Type B pancreatic cell (in vitro differentiated cells): ENCODE data around the gene COL4A6. TPM values are rescaled to one million over a fixed set of nuclear protein-coding genes. Genes with fewer than 3 reads are reported as not detected.

Experiments
- DNase-seq: peaks from one replicate; pipeline ENCODE4 v3.0.0; 2021; ENCODE audit warnings: mixed read lengths; ENCODE audit not compliant: unreplicated experiment; ENCODE audit errors: extremely low spot score
- H3K27ac Mint-ChIP-seq: 2 replicates; pipeline ENCODE4 v1.8.0; 2021; ENCODE audit warnings: mild to moderate bottlenecking, mixed read lengths
- H3K27me3 Mint-ChIP-seq: 2 replicates; pipeline ENCODE4 v1.8.0; 2021; ENCODE audit warnings: mixed read lengths
- H3K36me3 Mint-ChIP-seq: 2 replicates; pipeline ENCODE4 v1.8.0; 2021; ENCODE audit warnings: mixed read lengths
- H3K4me1 Mint-ChIP-seq: one replicate; pipeline ENCODE4 v1.8.0; 2021; ENCODE audit warnings: mixed read lengths; ENCODE audit not compliant: unreplicated experiment
- H3K4me3 Mint-ChIP-seq: 2 replicates; pipeline ENCODE4 v1.8.0; 2021; ENCODE audit warnings: mild to moderate bottlenecking, mixed read lengths
- H3K9me3 Mint-ChIP-seq: 2 replicates; pipeline ENCODE4 v1.8.0; 2021; ENCODE audit warnings: mixed read lengths
- total RNA-seq: library from RNA; stranded (reverse); gene quantifications from 2 replicates; pipeline ENCODE4 v1.2.1, GENCODE V29; 2021; ENCODE audit warnings: low replicate concordance
- TF ChIP-seq, protein P1 (sequence below): fragments of 200-600 bp; sonication (generic); conservative IDR thresholded peaks from 2 replicates; pipeline ENCODE4 v1.5.0; 2021; ENCODE audit warnings: antibody characterized with exemption, mild to moderate bottlenecking

The COL4A6 gene
- total RNA-seq, 1 donor from 2014 or later = 51.7 TPM

DNA sequence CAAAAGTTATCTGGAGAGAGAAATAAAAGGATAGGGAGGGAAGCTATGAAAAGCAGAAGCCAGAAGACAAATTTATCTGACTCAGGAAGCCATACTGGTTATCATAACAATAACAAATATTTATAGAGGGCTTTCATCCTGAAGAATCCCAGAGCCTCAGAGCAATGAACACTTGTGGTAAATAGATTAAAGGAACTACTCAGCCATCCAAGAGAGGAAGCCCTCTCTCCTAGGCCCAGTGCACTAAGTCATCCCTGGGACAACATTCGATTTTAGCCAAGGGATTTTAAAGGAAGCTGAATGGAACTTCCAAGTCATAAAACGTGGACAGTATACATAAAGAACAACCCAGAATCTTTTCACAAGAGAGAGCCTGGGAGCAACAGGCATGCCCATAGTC, 76.9 kb downstream of the COL4A6 start:
- no peaks in the 10 kb centered on the region for H3K27me3 Mint-ChIP-seq
- no peak overlapping the region for H3K4me3 Mint-ChIP-seq
- peak overlapping the region; percentile 25 for H3K27ac Mint-ChIP-seq
- peaks cover 5% of the 10 kb centered on the region for H3K9me3 Mint-ChIP-seq
- peaks cover 4% of the 10 kb centered on the region for H3K36me3 Mint-ChIP-seq
- TF ChIP-seq, protein P1, sequence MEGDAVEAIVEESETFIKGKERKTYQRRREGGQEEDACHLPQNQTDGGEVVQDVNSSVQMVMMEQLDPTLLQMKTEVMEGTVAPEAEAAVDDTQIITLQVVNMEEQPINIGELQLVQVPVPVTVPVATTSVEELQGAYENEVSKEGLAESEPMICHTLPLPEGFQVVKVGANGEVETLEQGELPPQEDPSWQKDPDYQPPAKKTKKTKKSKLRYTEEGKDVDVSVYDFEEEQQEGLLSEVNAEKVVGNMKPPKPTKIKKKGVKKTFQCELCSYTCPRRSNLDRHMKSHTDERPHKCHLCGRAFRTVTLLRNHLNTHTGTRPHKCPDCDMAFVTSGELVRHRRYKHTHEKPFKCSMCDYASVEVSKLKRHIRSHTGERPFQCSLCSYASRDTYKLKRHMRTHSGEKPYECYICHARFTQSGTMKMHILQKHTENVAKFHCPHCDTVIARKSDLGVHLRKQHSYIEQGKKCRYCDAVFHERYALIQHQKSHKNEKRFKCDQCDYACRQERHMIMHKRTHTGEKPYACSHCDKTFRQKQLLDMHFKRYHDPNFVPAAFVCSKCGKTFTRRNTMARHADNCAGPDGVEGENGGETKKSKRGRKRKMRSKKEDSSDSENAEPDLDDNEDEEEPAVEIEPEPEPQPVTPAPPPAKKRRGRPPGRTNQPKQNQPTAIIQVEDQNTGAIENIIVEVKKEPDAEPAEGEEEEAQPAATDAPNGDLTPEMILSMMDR = no peak
- peaks cover 7% of the 10 kb centered on the region for H3K4me1 Mint-ChIP-seq
- DNase-seq = no peak

DNA sequence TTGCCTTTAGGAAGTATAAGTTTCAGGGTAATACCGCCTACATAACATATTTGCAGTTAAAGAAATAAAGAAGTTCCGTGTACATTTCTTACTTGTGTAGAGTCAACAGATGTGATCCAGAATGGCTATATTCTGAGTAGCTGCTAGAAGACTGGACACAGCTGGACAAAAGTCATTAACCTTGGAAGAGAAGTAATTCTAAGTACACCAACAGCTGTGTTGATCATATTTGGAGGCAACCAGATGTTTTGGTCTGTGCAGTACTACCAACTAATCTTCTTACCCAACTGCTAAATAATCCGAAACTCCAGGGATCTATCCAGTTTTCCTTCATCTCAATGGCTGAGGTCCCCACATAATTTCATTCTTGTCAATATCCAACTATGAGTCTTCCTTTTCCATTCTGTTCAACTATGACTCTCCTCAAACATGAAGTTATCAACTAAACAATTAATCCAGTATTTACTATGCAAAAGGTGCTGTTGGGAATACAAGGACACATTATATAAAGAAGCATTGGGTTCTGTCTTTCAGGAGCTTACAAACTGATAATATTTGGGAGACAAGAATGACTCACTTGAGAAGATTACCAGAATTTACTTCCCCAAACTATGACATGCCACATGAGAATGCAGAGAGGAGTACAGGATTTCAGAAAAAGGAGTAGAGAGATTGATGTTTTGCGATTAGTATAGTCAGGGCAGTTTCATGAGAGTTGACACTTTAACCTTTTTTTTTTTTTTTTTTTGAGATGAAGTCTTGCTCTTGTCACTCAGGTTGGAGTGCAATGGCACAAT, 78.2 kb downstream of the COL4A6 start:
- Mint-ChIP-seq H3K4me3 (no peak overlapping the region), H3K27me3 (no peaks in the 10 kb centered on the region), H3K27ac (no peak overlapping the region), H3K9me3 (peaks cover 5% of the 10 kb centered on the region), H3K36me3 (peaks cover 4% of the 10 kb centered on the region), H3K4me1 (peaks cover 7% of the 10 kb centered on the region)
- TF ChIP-seq, protein P1 = no peak
- no peak for DNase-seq

DNA sequence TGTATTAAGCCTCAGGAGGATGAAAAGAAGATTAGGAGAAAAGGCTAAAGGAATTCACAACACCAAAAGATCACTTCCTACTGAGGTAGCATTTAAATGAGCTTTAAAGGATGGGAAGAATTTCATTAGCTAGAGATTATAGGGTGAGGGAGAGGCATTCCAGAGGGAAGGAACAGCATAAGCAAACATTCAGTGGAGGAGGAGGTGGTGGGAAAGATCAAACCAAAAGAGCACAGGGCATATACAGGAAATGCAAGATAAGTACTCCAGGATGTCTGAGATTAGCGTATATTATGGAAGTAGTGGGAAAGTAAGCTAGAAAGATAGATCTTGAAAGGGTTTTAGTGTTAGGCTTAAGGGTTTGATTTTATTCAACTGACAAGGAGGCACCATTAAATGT, 84.8 kb downstream of the COL4A6 start:
- H3K27me3 Mint-ChIP-seq = no peaks in the 10 kb centered on the region
- H3K27ac Mint-ChIP-seq = no peak overlapping the region
- H3K4me1 Mint-ChIP-seq = peaks cover 39% of the 10 kb centered on the region
- TF ChIP-seq, protein P1 = no peak
- H3K4me3 Mint-ChIP-seq = no peak overlapping the region
- H3K36me3 Mint-ChIP-seq = no peaks in the 10 kb centered on the region
- DNase-seq = no peak
- H3K9me3 Mint-ChIP-seq = no peaks in the 10 kb centered on the region

DNA sequence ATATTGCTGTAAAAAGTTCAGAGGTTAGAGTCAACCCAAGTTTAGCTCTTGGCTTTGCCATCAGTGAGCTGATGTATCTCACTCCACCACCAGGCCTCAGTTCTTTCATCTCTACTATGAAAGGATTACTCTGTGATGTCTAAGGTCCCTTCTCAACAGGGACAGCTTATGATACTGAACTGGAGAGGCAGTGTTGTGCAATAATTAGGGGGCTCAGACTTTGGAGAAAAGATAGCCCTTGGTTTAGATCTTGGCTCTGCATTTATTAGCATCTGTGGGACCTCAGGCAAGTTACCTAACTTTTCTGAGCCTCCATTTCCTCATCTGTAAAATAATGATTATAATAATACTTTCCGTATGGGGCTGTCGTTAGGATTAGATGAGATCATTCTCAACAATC, 89.0 kb downstream of the COL4A6 start:
- Mint-ChIP-seq H3K9me3 (no peaks in the 10 kb centered on the region), H3K27me3 (no peaks in the 10 kb centered on the region), H3K27ac (no peak overlapping the region), H3K4me1 (peaks cover 55% of the 10 kb centered on the region), H3K36me3 (no peaks in the 10 kb centered on the region), H3K4me3 (no peak overlapping the region)
- DNase-seq = no peak
- TF ChIP-seq, protein P1 = no peak

DNA sequence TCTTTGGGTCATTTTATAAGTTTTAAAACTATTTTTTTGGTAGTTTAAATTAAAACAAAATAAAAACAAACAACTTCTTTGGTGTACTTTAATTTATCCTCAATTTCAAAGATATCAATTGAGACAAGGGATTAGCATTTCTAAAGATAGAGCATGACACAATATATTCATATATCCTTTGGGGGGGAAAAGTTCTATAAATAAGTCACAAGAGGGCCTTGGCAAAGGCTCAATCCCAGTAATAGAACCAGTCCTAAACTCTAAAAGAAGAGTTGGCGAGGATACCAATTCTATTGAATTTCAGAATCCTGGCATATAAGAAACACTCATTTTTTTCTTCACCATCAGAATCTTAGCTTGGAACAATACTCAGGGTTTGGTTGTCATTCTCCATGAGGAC, 89.7 kb downstream of the COL4A6 start:
- Mint-ChIP-seq H3K9me3 (no peaks in the 10 kb centered on the region), H3K27ac (no peak overlapping the region), H3K4me1 (peaks cover 54% of the 10 kb centered on the region), H3K4me3 (no peak overlapping the region), H3K27me3 (no peaks in the 10 kb centered on the region), H3K36me3 (no peaks in the 10 kb centered on the region)
- no peak for DNase-seq
- TF ChIP-seq, protein P1 = no peak
